HepG2 (cell line): ENCODE data around the gene NCMAP. TPM values are rescaled to one million over a fixed set of nuclear protein-coding genes. Genes with fewer than 3 reads are reported as not detected.

Experiments
- ATAC-seq: fragments of 200-7000 bp; cut with Tn5 transposase; 3 replicates; pipeline ENCODE4 v1.9.1; 2020; ENCODE audit warnings: mild to moderate bottlenecking, moderate library complexity
- BruUV-seq: library from RNA; stranded (reverse); fragments of 400-500 nt; replicated peaks from 2 replicates; lab custom pipeline; 2021; lab: Mats Ljungman, UMichigan
- CTCF ChIA-PET: fragments of 300-600 bp; formaldehyde crosslinking; extraction: SDS; loops from one replicate; lab custom pipeline; 2021; ENCODE audit warnings: low total read pairs, inconsistent platforms, low intra/inter-chr PET ratio; lab: Yijun Ruan, JAX
- POLR2A ChIA-PET: fragments of 350-600 bp; sonication (Branson Sonifier 250); formaldehyde crosslinking; loops from one replicate; lab custom pipeline; 2020; ENCODE audit warnings: antibody characterized with exemption, inconsistent platforms; lab: Yijun Ruan, JAX
- DNase-seq: peaks from one replicate; pipeline ENCODE4 v3.0.0-alpha.2; 2015; ENCODE audit warnings: low spot score
- FAIRE-seq: peaks from 3 replicates; lab custom pipeline; 2011; peaks lifted over from hg19 to GRCh38; lab: Jason Lieb, UNC
- H2AFZ ChIP-seq: one replicate; pipeline ENCODE4 v1.6.1; 2011; ENCODE audit warnings: low read length, inconsistent platforms
- H3K27ac ChIP-seq: fragments of 300-600 bp; 3 replicates; pipeline ENCODE4 v1.8.0; 2011; ENCODE audit warnings: mixed run types, mild to moderate bottlenecking, mixed read lengths, low read length, inconsistent platforms; ENCODE audit not compliant: insufficient read depth; ENCODE audit errors: extremely low read length
- H3K27me3 ChIP-seq, 2 experiments: fragments of 200-600 bp in 1 of 2; 2 replicates in 1 of 2; 3 replicates in 1 of 2; pipeline versions ENCODE4 v1.6.0 to v1.8.0; 2011; ENCODE audit warnings: low read length in 2 of 2, mild to moderate bottlenecking in 2 of 2, moderate library complexity in 2 of 2, inconsistent platforms in 1 of 2; ENCODE audit not compliant: insufficient read depth in 2 of 2, control insufficient read depth in 1 of 2
- H3K36me3 ChIP-seq, 2 experiments: fragments of 200-600 bp in 1 of 2; replicated peaks in 1 of 2; 2 replicates in 1 of 2; 3 replicates in 1 of 2; pipeline versions ENCODE4 v1.5.1 to v1.8.0; 2011; ENCODE audit warnings: low read length in 2 of 2, inconsistent platforms in 1 of 2; ENCODE audit not compliant: insufficient read depth in 2 of 2, control insufficient read depth in 1 of 2
- H3K4me1 ChIP-seq: 2 replicates; pipeline ENCODE4 v1.5.1; 2012; ENCODE audit warnings: low read length, inconsistent platforms; ENCODE audit not compliant: insufficient read depth
- H3K4me2 ChIP-seq: 2 replicates; pipeline ENCODE4 v1.6.0; 2011; ENCODE audit warnings: low read depth, low read length, inconsistent platforms
- H3K4me3 ChIP-seq, 3 experiments: fragments of 200-600 bp in 1 of 3; sonication (generic), shearing (Covaris generic) in 1 of 3; replicated peaks in 1 of 3; 2 replicates each; pipeline ENCODE4 v1.5.1; 2011 to 2016; ENCODE audit warnings: low read length in 3 of 3, inconsistent platforms in 2 of 3, low read depth in 2 of 3, mild to moderate bottlenecking in 2 of 3, control low read depth in 1 of 3, mixed read lengths in 1 of 3; ENCODE audit not compliant: insufficient read depth in 1 of 3
- H3K79me2 ChIP-seq: one replicate; pipeline ENCODE4 v1.6.1; 2011; ENCODE audit warnings: low read length, inconsistent platforms; ENCODE audit not compliant: insufficient read depth
- H3K9ac ChIP-seq: 2 replicates; pipeline ENCODE4 v1.6.0; 2011; ENCODE audit warnings: mild to moderate bottlenecking, low read depth, low read length, inconsistent platforms; ENCODE audit not compliant: insufficient read depth
- H3K9me3 ChIP-seq: 2 replicates; pipeline ENCODE4 v1.5.1; 2012; ENCODE audit warnings: mild to moderate bottlenecking, low read length
- H4K20me1 ChIP-seq: 2 replicates; pipeline ENCODE4 v1.6.0; 2011; ENCODE audit warnings: inconsistent platforms, mild to moderate bottlenecking, low read length, moderate library complexity; ENCODE audit not compliant: insufficient read depth
- ASH2L ChIP-seq: fragments of 300-600, 200-600 bp; sonication (generic); IDR thresholded peaks from 2 replicates; pipeline ENCODE4 v1.7.0; 2017; ENCODE audit warnings: low read depth, mild to moderate bottlenecking, moderate library complexity, mixed read lengths, low read length; ENCODE audit not compliant: insufficient read length
- ATF7 ChIP-seq, 2 experiments: fragments of 450-650 bp in 1 of 2; sonication (generic) in 1 of 2; formaldehyde crosslinking in 1 of 2; IDR thresholded peaks; 2 replicates each; pipeline versions ENCODE4 v1.4.0 to v1.6.1; 2016 to 2020; ENCODE audit warnings: antibody characterized with exemption in 1 of 2, mild to moderate bottlenecking in 1 of 2, missing genetic modification reagents in 1 of 2
- KLF11 ChIP-seq: IDR thresholded peaks from 2 replicates; pipeline ENCODE4 v1.6.1; 2016; ENCODE audit warnings: missing compliant biosample characterization
- PCBP1 ChIP-seq: fragments of 200-400 bp; formaldehyde crosslinking; IDR thresholded peaks from 2 replicates; pipeline ENCODE4 v1.6.1; 2017; ENCODE audit warnings: mild to moderate bottlenecking, low read depth, low read length, borderline replicate concordance
- SP2 ChIP-seq: sonication (generic); formaldehyde crosslinking; IDR thresholded peaks from 2 replicates; pipeline ENCODE4 v1.5.1; 2020; ENCODE audit warnings: mild to moderate bottlenecking, missing genetic modification reagents
- THRA ChIP-seq: sonication (generic); formaldehyde crosslinking; IDR thresholded peaks from 2 replicates; pipeline ENCODE4 v1.4.0; 2020; ENCODE audit warnings: missing genetic modification reagents, borderline replicate concordance
- ZNF20 ChIP-seq: sonication (generic); formaldehyde crosslinking; IDR thresholded peaks from 2 replicates; pipeline ENCODE4 v1.4.0; 2020; ENCODE audit warnings: mild to moderate bottlenecking, moderate library complexity, missing genetic modification reagents
- ZNF24 ChIP-seq: fragments of 450-650 bp; IDR thresholded peaks from 2 replicates; pipeline ENCODE4 v1.6.1; 2017; ENCODE audit warnings: antibody characterized with exemption, mild to moderate bottlenecking
- ZNF296 ChIP-seq: sonication (generic); formaldehyde crosslinking; conservative IDR thresholded peaks from 2 replicates; pipeline ENCODE4 v1.5.0; 2020; ENCODE audit warnings: mild to moderate bottlenecking, missing genetic modification reagents
- ZNF550 ChIP-seq: sonication (generic); formaldehyde crosslinking; IDR thresholded peaks from 2 replicates; pipeline ENCODE4 v1.4.0; 2020; ENCODE audit warnings: mild to moderate bottlenecking, missing genetic modification reagents, borderline replicate concordance
- ZNF740 ChIP-seq: sonication (generic); formaldehyde crosslinking; IDR thresholded peaks from 2 replicates; pipeline ENCODE4 v1.4.0; 2020; ENCODE audit warnings: missing genetic modification reagents
- ZNF746 ChIP-seq: sonication (generic); formaldehyde crosslinking; IDR thresholded peaks from 2 replicates; pipeline ENCODE4 v1.8.0; 2022; ENCODE audit warnings: mild to moderate bottlenecking, missing genetic modification reagents
- WGBS: methylation state at CpG from one replicate; pipeline ENCODE4 v1.1.6; 2017; ENCODE audit warnings: low lambda C conversion rate; 5-methylcytosine and 5-hydroxymethylcytosine counted together
- in situ Hi-C: cut with HindIII; loops from 2 replicates; pipeline ENCODE4 v1.10.0; 2017; ENCODE audit warnings: low pct_unique_long_range_greater_than_20kb; ENCODE audit not compliant: extremely low pct_ligation_motif_present
- intact Hi-C: fragments of 100-400 bp; cut with micrococcal nuclease; formaldehyde crosslinking; loops from one replicate; pipeline ENCODE4 v1.10.0; 2022; ENCODE audit not compliant: unreplicated experiment
- polyA plus RNA-seq, 8 experiments: library from polyadenylated mRNA; depleted of rRNA in 3 of 8; stranded (reverse) in 7 of 8; unstranded in 1 of 8; fragments of >200 nt; fragmentation: Illumina TruSeq in 4 of 8; extraction: Trizol in 4 of 8; gene quantifications; 2 replicates each; pipeline versions ENCODE4 v1.2.1 to v1.2.3, GENCODE V29; 2011 to 2016; ENCODE audit warnings: low read depth in 4 of 8, missing spikeins in 1 of 8, mixed read lengths in 1 of 8; ENCODE audit not compliant: insufficient read depth in 1 of 8
- total RNA-seq, 5 experiments: library from RNA; depleted of rRNA; stranded (reverse); fragments of >200 nt; fragmentation: Illumina TruSeq; extraction: Trizol; gene quantifications; 2 replicates each; pipeline ENCODE4 v1.2.3, GENCODE V29; 2016; ENCODE audit warnings: low read depth in 1 of 5
- TF ChIP-seq, protein P1 (sequence below): sonication (generic); formaldehyde crosslinking; IDR thresholded peaks from 2 replicates; pipeline ENCODE4 v1.4.0; 2020; ENCODE audit warnings: missing genetic modification reagents, borderline replicate concordance

Gene NCMAP
- total and polyA plus RNA-seq, 2 of the 13 experiments (the other 11 are each of a cell fraction or from before 2014, with no cell fraction given): 2.7 to 20.0 TPM

DNA sequence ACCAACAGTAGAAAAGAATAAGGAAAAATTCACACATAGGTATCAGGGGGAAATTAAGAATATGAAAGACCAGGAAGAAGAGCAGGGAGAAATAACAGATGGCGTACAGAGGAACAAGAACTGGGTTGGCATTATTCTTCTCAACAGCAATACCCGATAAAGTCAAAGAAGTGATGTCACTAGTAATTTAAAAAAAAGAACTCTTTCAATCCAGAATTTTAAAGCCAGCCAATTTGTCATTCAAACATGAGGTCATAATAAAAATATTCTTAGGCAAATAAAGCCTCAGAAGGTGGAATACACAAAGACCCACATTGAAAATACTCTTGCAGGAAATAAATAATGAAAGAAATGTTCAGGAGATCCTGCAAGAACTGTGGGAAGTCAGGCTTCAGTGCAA lies 8.8 kb downstream of the NCMAP start:
- WGBS: 92% methylated on average over 2 of the region's 2 CpGs
- BruUV-seq: no TSS peak
- intact Hi-C loops: no loop called here
- Histone ChIP-seq H3K79me2 (no peaks in the 10 kb centered on the region), H3K4me2 (no peak overlapping the region), H4K20me1 (no peaks in the 10 kb centered on the region), H2AFZ (no peak overlapping the region), H3K27me3 (no peaks in the 10 kb centered on the region), H3K27ac (no peak overlapping the region)
- ATAC-seq: no peak
- no peak for DNase-seq
- no peak for TF ChIP-seq ASH2L
- peak; percentile 59 for TF ChIP-seq ATF7 (IDR thresholded peaks at IDR 0.05)
- TF ChIP-seq ATF7 (CRISPR knock-in tag; IDR thresholded peaks at IDR 0.05): no peak
- TF ChIP-seq, all 625 proteins: peak for 1
- H3K4me1 ChIP-seq: peaks cover 60% of the 10 kb centered on the region
- ChIA-PET CTCF (no interaction called here), POLR2A (interaction anchor here (1.1 kb wide), 1 partner anchor 23 kb away, joined by 4 read pairs; no protein-coding TSS in a partner anchor)
- H3K36me3 ChIP-seq: no peaks in the 10 kb centered on the region; a peak in 1 of 5 replicates
- no peak for FAIRE-seq
- no peak overlapping the region for H3K9ac ChIP-seq
- in situ Hi-C loops: no loop called here
- H3K4me3 ChIP-seq: no peak overlapping the region
- no peaks in the 10 kb centered on the region for H3K9me3 ChIP-seq

DNA sequence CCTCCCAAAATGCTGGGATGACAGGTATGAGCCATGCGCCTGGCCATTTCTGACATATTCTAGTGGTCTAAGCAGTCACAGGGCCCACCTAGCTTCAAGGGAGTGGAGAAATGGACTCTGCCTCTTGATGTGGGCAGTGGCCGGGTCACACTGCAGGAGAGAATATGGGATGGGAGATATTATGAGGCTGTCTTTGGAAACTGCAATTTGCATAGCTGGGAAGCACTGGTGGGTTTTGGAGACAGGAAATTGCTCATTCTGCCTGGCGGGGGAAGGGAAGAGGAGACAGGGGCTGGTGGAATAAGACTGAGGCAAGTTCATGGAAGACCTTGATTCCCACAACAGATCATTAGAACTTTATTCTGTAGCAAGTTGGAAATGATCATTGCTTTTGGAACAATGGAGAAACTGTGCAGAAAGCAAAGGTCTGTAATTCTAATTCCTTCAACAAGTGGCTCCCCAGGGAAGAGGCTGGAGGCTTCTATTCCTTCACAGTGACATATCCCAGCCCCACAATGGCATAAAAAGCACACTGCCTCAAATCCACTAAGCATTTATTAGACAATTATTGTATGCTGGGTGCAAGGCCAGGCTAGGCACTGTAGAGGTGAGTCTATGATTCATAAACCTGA lies 10.5 kb downstream of the NCMAP start:
- ATAC-seq (no peak), FAIRE-seq (no peak), DNase-seq (no peak)
- Histone ChIP-seq H3K9me3 (no peaks in the 10 kb centered on the region), H3K4me2 (no peak overlapping the region), H2AFZ (no peak overlapping the region), H3K27ac (peak overlapping the region; percentile 2), H4K20me1 (no peaks in the 10 kb centered on the region), H3K79me2 (no peaks in the 10 kb centered on the region), H3K9ac (no peak overlapping the region), H3K27me3 (no peaks in the 10 kb centered on the region), H3K4me3 (no peak overlapping the region), H3K36me3 (no peaks in the 10 kb centered on the region; a peak in 1 of 5 replicates), H3K4me1 (peaks cover 73% of the 10 kb centered on the region)
- in situ Hi-C loops: no loop called here
- intact Hi-C loops: no loop called here
- ChIA-PET POLR2A (interaction anchor here (1.0 kb wide), 1 partner anchor 8 kb away, joined by 3 read pairs; no protein-coding TSS in a partner anchor), CTCF (interaction anchor here (2.0 kb wide), 1 partner anchor 21 kb away, joined by 5 read pairs; no protein-coding TSS in a partner anchor)
- BruUV-seq: no TSS peak
- 85% methylated on average over 3 of the region's 3 CpGs for WGBS
- TF ChIP-seq, protein P1, sequence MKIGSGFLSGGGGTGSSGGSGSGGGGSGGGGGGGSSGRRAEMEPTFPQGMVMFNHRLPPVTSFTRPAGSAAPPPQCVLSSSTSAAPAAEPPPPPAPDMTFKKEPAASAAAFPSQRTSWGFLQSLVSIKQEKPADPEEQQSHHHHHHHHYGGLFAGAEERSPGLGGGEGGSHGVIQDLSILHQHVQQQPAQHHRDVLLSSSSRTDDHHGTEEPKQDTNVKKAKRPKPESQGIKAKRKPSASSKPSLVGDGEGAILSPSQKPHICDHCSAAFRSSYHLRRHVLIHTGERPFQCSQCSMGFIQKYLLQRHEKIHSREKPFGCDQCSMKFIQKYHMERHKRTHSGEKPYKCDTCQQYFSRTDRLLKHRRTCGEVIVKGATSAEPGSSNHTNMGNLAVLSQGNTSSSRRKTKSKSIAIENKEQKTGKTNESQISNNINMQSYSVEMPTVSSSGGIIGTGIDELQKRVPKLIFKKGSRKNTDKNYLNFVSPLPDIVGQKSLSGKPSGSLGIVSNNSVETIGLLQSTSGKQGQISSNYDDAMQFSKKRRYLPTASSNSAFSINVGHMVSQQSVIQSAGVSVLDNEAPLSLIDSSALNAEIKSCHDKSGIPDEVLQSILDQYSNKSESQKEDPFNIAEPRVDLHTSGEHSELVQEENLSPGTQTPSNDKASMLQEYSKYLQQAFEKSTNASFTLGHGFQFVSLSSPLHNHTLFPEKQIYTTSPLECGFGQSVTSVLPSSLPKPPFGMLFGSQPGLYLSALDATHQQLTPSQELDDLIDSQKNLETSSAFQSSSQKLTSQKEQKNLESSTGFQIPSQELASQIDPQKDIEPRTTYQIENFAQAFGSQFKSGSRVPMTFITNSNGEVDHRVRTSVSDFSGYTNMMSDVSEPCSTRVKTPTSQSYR (CRISPR knock-in tag): no peak
- TF ChIP-seq THRA (CRISPR knock-in tag): no peak
- TF ChIP-seq ZNF296 (CRISPR knock-in tag): no peak
- TF ChIP-seq ZNF746: no peak
- TF ChIP-seq ZNF24: no peak
- TF ChIP-seq KLF11 (CRISPR knock-in tag): no peak
- TF ChIP-seq PCBP1: no peak
- no peak for TF ChIP-seq ZNF740 (CRISPR knock-in tag)
- no peak for TF ChIP-seq SP2
- no peak for TF ChIP-seq ZNF20 (CRISPR knock-in tag)
- no peak for TF ChIP-seq ZNF550
